Renal cortical epithelial cell (primary cell): ENCODE data around the gene CHRM4. TPM values are rescaled to one million over a fixed set of nuclear protein-coding genes. Genes with fewer than 3 reads are reported as not detected.
"Not testable (repeated sequence)": the region's sequence is repeated elsewhere in the genome, so short reads cannot be mapped to it uniquely, and the experiment has no call there.

Experiments used
- DNase-seq: peaks from one replicate; pipeline ENCODE4 v3.0.0-alpha.2; 2011; ENCODE audit warnings: low read depth
- total RNA-seq: library from RNA; depleted of rRNA; stranded (reverse); fragments of >200 nt; gene quantifications from 2 replicates; pipeline ENCODE4 v1.2.3, GENCODE V29; 2014

Gene CHRM4
- total RNA-seq, 1 donor from 2014 or later: not detected

- no peak for DNase-seq
Observed at GRCh38 chr11:46381819-46382645, 9.5 kb downstream of the CHRM4 start.

GRCh38 chr11:46381048-46381818 is 10.3 kb downstream of the CHRM4 start, which contains the start of gene MDK:
Gene MDK (plus strand): TSS chr11:46381669. CDS start chr11:46382058, 389 bp downstream.
- DNase-seq: no peak

- no peak for DNase-seq
Observed at GRCh38 chr11:46380340-46381047, 11.1 kb downstream of the CHRM4 start.

- DNase-seq: not testable (repeated sequence)
Observed at GRCh38 chr11:46379482-46380293, 11.9 kb downstream of the CHRM4 start.

GRCh38 chr11:46378811-46379481 is 12.6 kb downstream of the CHRM4 start:
- DNase-seq: no peak

GRCh38 chr11:46378296-46378695 is 13.3 kb downstream of the CHRM4 start:
- no peak for DNase-seq

- no peak for DNase-seq
Observed at GRCh38 chr11:46377831-46378230, 13.7 kb downstream of the CHRM4 start.

- no peak for DNase-seq
Observed at GRCh38 chr11:46377290-46377689, 14.3 kb downstream of the CHRM4 start.

GRCh38 chr11:46376258-46377050 is 15.1 kb downstream of the CHRM4 start:
- DNase-seq: no peak

GRCh38 chr11:46375392-46376101 is 16.0 kb downstream of the CHRM4 start:
- DNase-seq: no peak

- DNase-seq: no peak
Observed at GRCh38 chr11:46374815-46375214, 16.8 kb downstream of the CHRM4 start.

- no peak for DNase-seq
Observed at GRCh38 chr11:46373787-46374740, 17.5 kb downstream of the CHRM4 start.

GRCh38 chr11:46372501-46372900 is 19.1 kb downstream of the CHRM4 start:
- not testable (repeated sequence) for DNase-seq

GRCh38 chr11:46372086-46372485 is 19.5 kb downstream of the CHRM4 start:
- no peak for DNase-seq

GRCh38 chr11:46371262-46371661 is 20.3 kb downstream of the CHRM4 start:
- DNase-seq: not testable (repeated sequence)

GRCh38 chr11:46370253-46370652 is 21.3 kb downstream of the CHRM4 start:
- DNase-seq: no peak

GRCh38 chr11:46369458-46370152 is 22.0 kb downstream of the CHRM4 start:
- no peak for DNase-seq

- no peak for DNase-seq
Observed at GRCh38 chr11:46367916-46368267, 23.7 kb downstream of the CHRM4 start.
